Esophagus muscularis mucosa (tissue), 4 donors: ENCODE data around the gene FNDC11. TPM values are rescaled to one million over a fixed set of nuclear protein-coding genes. Genes with fewer than 3 reads are reported as not detected.

Source experiments
- DNase-seq: peaks from one replicate; pipeline ENCODE4 v3.0.0-alpha.2; 2017; ENCODE audit errors: extremely low spot score
- H3K27ac ChIP-seq, 4 donors: fragments of 200-600 bp; sonication (generic); replicated peaks in 1 of 4; 1 replicate in 3 of 4; 2 replicates in 1 of 4; pipeline ENCODE4 v1.5.1; 2016 to 2019; ENCODE audit warnings: mild to moderate bottlenecking in 1 of 4
- H3K27me3 ChIP-seq, 4 donors: fragments of 200-600 bp; sonication (generic); one replicate each; pipeline versions ENCODE4 v1.5.1 to v1.6.0; 2016 to 2019
- H3K36me3 ChIP-seq, 4 donors: fragments of 200-600 bp; sonication (generic); one replicate each; pipeline ENCODE4 v1.5.1; 2016 to 2019
- H3K4me1 ChIP-seq, 4 donors: fragments of 200-600 bp; sonication (generic); one replicate each; pipeline ENCODE4 v1.5.1; 2016 to 2019
- H3K4me3 ChIP-seq, 4 donors: fragments of 200-600 bp; sonication (generic); 1 replicate in 2 of 4; 2 replicates in 2 of 4; pipeline ENCODE4 v1.5.1; 2016 to 2019; ENCODE audit warnings: mild to moderate bottlenecking in 4 of 4, moderate library complexity in 1 of 4
- H3K9me3 ChIP-seq, 4 donors: fragments of 200-600 bp; sonication (generic); 1 replicate in 3 of 4; 2 replicates in 1 of 4; pipeline ENCODE4 v1.5.1; 2016 to 2019
- EP300 ChIP-seq: sonication (generic); formaldehyde crosslinking; IDR thresholded peaks from one replicate; pipeline ENCODE4 v1.6.1; 2017; ENCODE audit warnings: antibody characterized with exemption
- POLR2A ChIP-seq: fragments of 450-650 bp; IDR thresholded peaks from one replicate; pipeline ENCODE4 v1.6.1; 2017; ENCODE audit warnings: antibody characterized with exemption, moderate library complexity, mild to moderate bottlenecking, low read depth
- POLR2AphosphoS5 ChIP-seq, 2 donors: sonication (generic); formaldehyde crosslinking; IDR thresholded peaks; one replicate each; pipeline ENCODE4 v1.6.1; 2017; ENCODE audit warnings: antibody characterized with exemption in 2 of 2
- WGBS: methylation state at CpG from one replicate; pipeline ENCODE4 v1.1.5; 2018; 5-methylcytosine and 5-hydroxymethylcytosine counted together
- intact Hi-C: fragments of 100-400 bp; cut with DNase I; formaldehyde crosslinking; loops from one replicate; pipeline ENCODE4 v1.15.1; 2023
- total RNA-seq, 4 donors: library from RNA; depleted of rRNA; stranded (reverse); fragments of >200 nt; gene quantifications; one replicate each; pipeline versions ENCODE4 v1.1.0 to v1.2.1, GENCODE V29; 2016
- TF ChIP-seq, protein P1 (sequence below), 3 experiments: fragments of 200-600 bp in 2 of 3; fragments of 450-650 bp in 1 of 3; sonication (generic) in 2 of 3; IDR thresholded peaks; one replicate each; pipeline ENCODE4 v1.5.1; 2017 to 2019; ENCODE audit warnings: antibody characterized with exemption in 3 of 3, mild to moderate bottlenecking in 2 of 3, moderate library complexity in 1 of 3

FNDC11 gene
- total RNA-seq, 4 donors from 2014 or later = 0.23 to 0.83 (median 0.44) TPM

GRCh38 chr20:63572788-63573646 lies 19.1 kb downstream of the FNDC11 start:
- Histone ChIP-seq H3K27me3 (no peaks in the 10 kb centered on the region), H3K9me3 (no peaks in the 10 kb centered on the region), H3K27ac (peak overlapping the region; percentile 76 to 89 (median 83)), H3K4me3 (peak overlapping the region; percentile 81 to 93 (median 85)), H3K4me1 (peaks cover 25 to 43% (median 27%) of the 10 kb centered on the region in 4 donors), H3K36me3 (peaks cover 0 to 24% (median 16%) of the 10 kb centered on the region in 4 donors)
- intact Hi-C loops = loop anchor here (5.0 kb wide), 1 partner anchor 54 kb away; the partner anchor contains the start of gene GMEB2
- no peak for DNase-seq
- 100% methylated on average over 1 of the region's 34 CpGs for WGBS
- TF ChIP-seq POLR2A (no peak), POLR2AphosphoS5 (IDR thresholded peaks at IDR 0.05) (no peak), EP300 (no peak)
- TF ChIP-seq, protein P1, sequence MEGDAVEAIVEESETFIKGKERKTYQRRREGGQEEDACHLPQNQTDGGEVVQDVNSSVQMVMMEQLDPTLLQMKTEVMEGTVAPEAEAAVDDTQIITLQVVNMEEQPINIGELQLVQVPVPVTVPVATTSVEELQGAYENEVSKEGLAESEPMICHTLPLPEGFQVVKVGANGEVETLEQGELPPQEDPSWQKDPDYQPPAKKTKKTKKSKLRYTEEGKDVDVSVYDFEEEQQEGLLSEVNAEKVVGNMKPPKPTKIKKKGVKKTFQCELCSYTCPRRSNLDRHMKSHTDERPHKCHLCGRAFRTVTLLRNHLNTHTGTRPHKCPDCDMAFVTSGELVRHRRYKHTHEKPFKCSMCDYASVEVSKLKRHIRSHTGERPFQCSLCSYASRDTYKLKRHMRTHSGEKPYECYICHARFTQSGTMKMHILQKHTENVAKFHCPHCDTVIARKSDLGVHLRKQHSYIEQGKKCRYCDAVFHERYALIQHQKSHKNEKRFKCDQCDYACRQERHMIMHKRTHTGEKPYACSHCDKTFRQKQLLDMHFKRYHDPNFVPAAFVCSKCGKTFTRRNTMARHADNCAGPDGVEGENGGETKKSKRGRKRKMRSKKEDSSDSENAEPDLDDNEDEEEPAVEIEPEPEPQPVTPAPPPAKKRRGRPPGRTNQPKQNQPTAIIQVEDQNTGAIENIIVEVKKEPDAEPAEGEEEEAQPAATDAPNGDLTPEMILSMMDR (IDR thresholded peaks at IDR 0.05) = no peak

DNA sequence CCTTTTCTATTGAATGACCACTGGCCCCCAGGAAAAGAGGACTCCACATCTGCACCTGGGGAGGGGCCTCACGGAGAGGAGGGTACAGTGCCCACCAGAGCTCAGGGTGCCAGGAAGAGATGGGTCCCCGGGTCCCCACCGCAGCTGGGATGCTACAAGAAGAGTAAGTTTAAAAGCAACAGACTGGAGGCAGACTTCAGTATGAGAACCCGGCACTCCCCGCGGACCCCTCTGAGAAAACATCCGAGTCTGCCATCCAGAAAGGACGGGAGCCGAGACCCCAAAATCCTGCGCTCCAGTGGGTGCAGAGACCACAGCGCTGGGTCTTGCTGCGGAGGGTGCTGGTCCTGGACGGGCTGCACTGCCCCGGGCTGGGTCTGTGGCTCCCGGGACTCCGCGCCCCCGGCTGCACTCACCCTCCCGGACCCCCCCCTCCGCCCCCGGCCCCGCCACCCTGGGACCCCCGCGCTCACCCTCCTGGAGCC lies 19.7 kb downstream of the FNDC11 start:
- intact Hi-C loops = loop anchor here (5.0 kb wide), 1 partner anchor 54 kb away; the partner anchor contains the start of gene GMEB2
- Histone ChIP-seq H3K4me3 (peak overlapping the region; percentile 81 to 93 (median 85)), H3K27me3 (peaks cover 0 to under 1% (median 0%) of the 10 kb centered on the region in 4 donors), H3K4me1 (peaks cover 24 to 38% (median 26%) of the 10 kb centered on the region in 4 donors), H3K36me3 (peaks cover 0 to 17% (median 14%) of the 10 kb centered on the region in 4 donors), H3K9me3 (no peaks in the 10 kb centered on the region), H3K27ac (peak overlapping the region; percentile 76 to 89 (median 83))
- 10% methylated on average over 3 of the region's 24 CpGs for WGBS
- TF ChIP-seq, protein P1 (IDR thresholded peaks at IDR 0.05) = no peak
- TF ChIP-seq EP300 (no peak), POLR2A (no peak)
- no peak for DNase-seq

- Histone ChIP-seq H3K9me3 (no peaks in the 10 kb centered on the region), H3K27ac (peak within 1 kb of the TSS; percentile 76 to 89 (median 83)), H3K27me3 (peaks cover 0 to 6% (median 0%) of the 10 kb centered on the region in 4 donors), H3K4me3 (peak within 1 kb of the TSS; percentile 81 to 93 (median 85)), H3K36me3 (peaks cover 0 to 14% (median 12%) of the 10 kb centered on the region in 4 donors), H3K4me1 (peaks cover 21 to 36% (median 26%) of the 10 kb centered on the region in 4 donors)
- 40% methylated on average over 2 of the region's 40 CpGs for WGBS
- DNase-seq = peak; percentile 97
- intact Hi-C loops = loop anchor here (5.0 kb wide), 1 partner anchor 53 kb away; the partner anchor contains the start of gene GMEB2
- TF ChIP-seq POLR2A (no peak), EP300 (no peak), POLR2AphosphoS5 (IDR thresholded peaks at IDR 0.05) (peak; percentile 80 to 83)
- TF ChIP-seq, protein P1 (IDR thresholded peaks at IDR 0.05) = no peak
Observed at GRCh38 chr20:63574156-63574828, 20.3 kb downstream of the FNDC11 start, which contains the start of gene HELZ2. Gene HELZ2 (minus strand): TSS chr20:63574239. CDS start chr20:63572385, 1,854 bp downstream.

DNA sequence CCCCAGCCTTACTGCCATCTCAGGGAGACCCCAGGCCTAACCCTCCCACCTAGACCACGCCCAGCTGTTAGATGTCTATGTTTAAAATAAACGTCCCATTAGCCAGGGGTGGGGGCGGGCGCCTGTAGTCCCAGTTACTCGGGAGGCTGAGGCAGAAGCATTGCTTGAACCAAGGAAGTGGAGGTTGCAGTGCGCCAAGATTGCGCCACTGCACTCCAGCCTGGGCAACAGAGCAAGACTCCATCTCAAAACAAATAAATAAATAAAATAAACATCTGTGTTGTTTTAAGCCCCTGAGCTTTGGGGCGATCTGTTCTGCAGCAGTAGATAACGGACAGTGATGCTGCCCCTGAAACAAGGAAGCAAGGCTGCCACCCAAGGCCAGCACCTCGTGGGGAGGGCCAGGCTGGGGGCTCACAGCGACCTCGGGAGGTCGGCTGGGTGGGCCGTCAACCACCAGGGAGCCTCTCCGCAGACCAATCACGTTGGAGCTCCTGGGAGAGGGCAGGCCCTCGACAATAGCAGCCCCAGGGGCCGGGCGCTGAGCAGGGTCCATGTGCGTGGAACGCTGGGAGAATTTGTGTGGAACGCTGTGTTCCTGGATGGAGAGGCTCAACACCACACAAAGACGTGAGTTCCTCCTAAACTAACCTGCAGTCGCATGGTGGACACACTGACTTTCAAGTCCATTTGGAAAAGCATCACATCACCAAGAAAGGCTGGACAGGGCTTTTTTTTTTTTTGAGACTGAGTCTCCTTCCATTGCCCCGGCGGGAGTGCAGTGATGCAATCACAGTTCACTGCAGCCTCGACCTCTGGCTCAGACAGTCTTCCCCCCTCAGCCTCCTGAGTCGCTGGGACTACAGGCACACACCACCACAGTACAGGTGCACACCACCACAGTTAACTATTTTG lies 21.1 kb downstream of the FNDC11 start:
- no peak for TF ChIP-seq EP300
- TF ChIP-seq POLR2A = no peak
- TF ChIP-seq, protein P1 (IDR thresholded peaks at IDR 0.05) = no peak
- no peak for TF ChIP-seq POLR2AphosphoS5 (IDR thresholded peaks at IDR 0.05)
- 65% methylated on average over 19 of the region's 28 CpGs for WGBS
- Histone ChIP-seq H3K27ac (peak overlapping the region in 3 of 4 donors; percentile 83 to 89 (median 83)), H3K4me3 (peak overlapping the region in 3 of 4 donors; percentile 81 to 93 (median 87)), H3K27me3 (peaks cover 0 to 10% (median 0%) of the 10 kb centered on the region in 4 donors), H3K4me1 (peaks cover 21 to 36% (median 26%) of the 10 kb centered on the region in 4 donors), H3K36me3 (peaks cover 0 to 12% (median 10%) of the 10 kb centered on the region in 4 donors), H3K9me3 (no peaks in the 10 kb centered on the region)
- intact Hi-C loops = loop anchor here (5.0 kb wide), 1 partner anchor 52 kb away; the partner anchor contains the start of gene GMEB2
- DNase-seq = no peak
